Stimulated activated CD4-positive, alpha-beta T cell treated with anti-CD3 and anti-CD28 coated beads, Interleukin-1b, Interleukin-23, amount 100 ng/mL, for 4 hours (primary cell): ENCODE data around the gene IGLL1.
A peak's percentile ranks its signal among the peaks of the same experiment; 100 is the strongest.
"Not testable (repeated sequence)": the region's sequence is repeated elsewhere in the genome, so short reads cannot be mapped to it uniquely, and the experiment has no call there.

ENCODE experiments used
- DNase-seq, 2 donors: peaks; one replicate each; pipeline ENCODE4 v3.0.0-alpha.2; 2020; ENCODE audit warnings: low read depth in 2 of 2

The IGLL1 gene

DNA sequence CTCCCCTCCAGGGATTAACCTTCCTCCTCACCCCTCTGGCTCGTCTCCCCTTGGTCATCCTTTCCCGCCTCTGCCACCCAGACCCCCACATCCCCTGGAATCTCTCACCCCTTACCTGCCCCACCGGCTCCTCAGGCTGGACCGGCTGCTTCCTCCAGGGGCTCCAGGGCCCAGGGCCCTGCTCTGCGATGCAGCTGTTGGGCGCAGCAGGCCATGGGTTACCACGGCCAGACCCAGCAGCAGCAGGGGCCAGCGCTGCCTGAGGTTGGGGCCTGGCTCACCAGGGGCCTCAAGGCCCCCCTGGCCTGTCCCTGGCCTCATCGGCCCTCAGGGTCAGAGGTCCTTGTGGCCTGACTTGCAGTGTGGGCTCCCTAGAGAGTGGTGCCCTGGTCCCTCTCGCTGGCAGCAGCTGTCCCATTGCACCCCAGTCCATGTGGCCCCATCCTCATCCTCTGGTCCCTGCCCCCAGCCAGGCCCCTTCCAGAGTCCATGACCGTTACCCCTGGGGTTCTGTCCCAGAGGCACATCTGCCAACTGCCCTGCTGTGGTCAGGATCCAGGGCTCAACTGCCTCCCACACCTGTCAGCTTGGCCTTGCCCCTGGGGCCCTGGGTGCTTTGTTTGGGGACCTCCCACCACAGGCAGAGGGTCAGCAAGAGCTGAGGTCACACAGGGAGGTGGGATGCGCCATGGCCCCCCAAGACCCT lies at the start of gene IGLL1:
Gene IGLL1, minus strand, starts transcription at position 421 of the 706 bp plus-strand sequence. Its CDS starts 100 bp downstream, at position 321.
- DNase-seq = no peak

DNA sequence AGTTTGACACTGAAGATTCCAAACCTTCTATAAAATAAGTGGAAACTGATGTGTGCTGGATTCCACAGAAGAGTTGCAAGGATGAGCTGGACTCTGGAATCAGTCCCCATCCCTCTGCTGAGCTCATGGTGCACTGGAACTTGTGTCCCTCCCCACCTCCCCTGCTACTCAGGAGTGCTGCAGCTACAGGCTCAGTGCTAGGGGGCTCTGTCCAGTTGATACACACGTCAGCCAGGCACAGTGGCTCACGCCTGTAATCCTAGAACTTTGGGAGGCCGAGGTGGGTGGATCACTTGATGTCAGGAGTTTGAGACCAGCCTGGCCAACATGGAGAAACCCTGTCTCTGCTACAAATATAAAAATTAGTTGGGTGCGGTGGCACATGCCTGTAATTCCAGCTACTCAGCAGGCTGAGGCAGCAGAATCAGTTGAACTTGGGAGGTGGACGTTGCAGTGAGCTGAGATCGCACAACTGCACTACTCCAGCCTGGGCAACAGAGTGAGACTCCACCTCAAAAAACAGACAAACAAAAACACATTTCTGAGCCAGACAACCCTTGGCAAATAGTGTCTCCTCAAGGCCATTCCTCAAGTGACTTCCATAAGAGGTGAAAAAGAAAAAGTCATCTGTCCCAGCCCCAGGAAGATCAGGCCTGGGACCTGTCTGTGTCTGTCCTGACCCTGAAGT lies 48.1 kb upstream of the IGLL1 start:
- not testable (repeated sequence) for DNase-seq

DNA sequence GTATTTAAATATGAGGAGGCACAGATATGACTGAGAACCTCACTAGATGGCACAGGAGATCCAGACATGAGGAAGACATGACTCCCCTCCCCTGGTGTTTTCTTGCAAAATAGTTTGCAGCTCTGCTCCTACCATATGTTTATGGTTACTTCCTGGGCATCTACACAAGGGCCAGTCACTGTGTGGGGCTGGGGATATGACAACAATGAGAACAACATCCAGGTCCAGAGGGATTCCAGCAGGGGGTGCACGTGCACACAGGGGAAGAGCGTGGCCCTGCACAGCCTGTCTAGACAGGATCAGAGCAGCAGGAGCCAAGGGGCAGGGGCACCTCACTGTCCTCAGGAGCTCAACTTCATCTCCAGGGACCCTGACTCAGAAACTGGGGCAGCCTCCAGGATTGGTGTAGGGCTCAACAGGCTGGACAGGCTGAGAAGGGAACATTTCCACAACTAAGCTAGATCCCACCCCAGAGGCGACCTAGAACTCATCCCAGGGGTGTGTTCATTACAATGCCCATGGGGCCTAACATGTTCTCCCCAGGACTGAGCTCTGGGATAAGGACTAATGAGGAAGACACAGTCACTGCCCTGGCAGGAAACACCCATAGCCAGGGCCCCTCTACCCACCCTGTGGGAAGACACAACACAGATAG lies 47.4 kb upstream of the IGLL1 start:
- peak; percentile 31 to 32 for DNase-seq

DNA sequence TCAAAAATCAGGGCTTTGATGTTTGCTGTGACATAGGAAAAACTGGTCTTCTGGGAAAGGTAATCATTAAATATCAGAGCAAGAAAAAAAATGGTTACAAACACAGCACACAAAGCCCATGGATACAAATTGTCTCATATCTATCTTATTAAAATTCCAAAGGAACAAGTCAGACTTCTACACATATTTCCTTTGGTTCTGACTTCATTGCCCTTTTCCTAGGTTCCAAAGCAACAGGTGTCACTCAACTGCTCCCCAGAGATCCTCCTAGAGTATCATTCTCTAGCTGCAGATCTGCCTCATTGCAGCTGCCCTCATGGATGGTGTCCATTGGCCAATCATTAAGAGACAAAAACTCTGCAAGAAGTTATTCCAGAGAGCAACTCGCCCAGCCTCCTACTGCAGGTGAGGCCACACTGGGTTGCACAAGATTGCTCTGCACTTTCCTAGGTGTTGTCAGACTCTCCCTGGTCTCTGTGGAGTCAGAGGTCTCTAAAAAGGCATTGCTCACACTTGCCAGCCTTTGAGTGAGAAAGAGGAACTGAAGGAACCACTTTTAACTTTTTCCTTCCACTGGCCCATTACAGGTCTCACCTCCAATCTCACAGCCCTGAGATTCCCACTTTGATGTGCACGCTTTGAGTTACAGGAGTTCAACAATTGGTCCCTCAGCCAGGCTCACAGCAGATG lies 46.3 kb upstream of the IGLL1 start:
- DNase-seq = no peak

DNA sequence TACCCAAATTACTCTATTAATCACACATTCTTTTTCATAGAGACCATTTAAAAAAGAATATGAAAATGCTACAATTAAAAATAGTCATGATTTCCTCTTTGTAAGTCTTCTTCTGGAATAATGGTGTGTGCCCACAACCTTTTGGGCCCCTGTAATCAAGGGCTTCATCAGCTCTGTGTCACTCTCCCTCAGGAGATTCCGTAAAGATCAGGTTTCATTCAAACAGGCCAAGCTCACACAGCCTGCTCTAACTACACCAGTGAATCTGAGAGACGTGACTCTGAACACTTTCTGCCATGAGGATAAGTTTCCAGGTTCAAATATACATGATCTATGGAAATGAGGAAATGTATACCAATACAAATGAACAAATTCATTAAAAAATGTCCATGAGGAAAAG lies 42.5 kb upstream of the IGLL1 start:
- no peak for DNase-seq

DNA sequence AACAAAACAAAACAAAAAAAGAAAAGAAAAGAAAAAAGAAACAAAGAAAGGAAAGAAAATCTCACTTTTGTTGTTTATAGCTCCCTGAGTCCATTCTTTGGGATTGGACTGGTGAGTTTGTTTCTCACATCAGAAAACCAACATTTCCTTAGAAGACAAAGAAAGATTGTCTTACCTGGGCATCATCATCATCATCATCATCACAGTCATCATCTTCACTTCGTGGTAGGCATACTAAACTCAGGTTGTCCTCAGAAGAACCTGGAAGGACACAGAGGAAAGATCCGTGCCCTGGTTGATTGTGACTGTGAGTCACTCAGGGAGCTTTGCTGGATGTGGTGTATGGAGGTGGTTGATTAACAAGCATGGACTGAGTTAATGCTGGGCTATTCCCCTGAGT lies 41.8 kb upstream of the IGLL1 start:
- not testable (repeated sequence) for DNase-seq

DNA sequence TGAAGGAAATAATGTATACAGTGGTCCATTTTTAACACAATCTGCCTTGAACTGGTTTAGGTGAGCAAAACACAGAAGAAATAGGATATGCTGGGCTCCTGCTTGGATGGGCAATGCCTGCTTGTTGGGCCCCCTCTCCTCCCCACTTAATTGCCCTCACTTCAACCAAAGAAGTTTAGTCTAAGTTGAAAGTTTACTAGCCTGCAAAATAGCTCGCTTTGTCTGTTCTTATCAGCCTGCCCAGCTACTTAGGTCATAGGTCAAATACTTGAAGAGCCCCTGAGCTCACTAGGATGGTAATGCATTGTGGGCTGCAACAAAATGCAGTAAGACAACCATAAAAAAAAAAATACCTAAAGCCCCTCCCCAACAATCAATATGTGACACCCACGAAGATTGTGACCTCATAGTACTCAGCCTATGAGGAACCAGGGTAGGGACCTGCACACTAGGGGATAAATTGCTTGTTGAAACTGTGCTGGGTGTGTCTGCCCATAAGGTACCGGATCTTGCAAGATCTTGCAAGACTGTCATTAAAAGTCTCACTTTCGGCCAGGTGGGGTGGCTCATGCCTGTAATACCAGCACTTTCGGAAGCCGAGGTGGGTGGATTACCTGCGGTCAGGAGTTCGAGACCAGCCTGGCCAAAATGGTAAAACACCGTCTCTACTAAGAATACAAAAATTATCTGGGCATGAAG lies 41.1 kb upstream of the IGLL1 start:
- DNase-seq = no peak

DNA sequence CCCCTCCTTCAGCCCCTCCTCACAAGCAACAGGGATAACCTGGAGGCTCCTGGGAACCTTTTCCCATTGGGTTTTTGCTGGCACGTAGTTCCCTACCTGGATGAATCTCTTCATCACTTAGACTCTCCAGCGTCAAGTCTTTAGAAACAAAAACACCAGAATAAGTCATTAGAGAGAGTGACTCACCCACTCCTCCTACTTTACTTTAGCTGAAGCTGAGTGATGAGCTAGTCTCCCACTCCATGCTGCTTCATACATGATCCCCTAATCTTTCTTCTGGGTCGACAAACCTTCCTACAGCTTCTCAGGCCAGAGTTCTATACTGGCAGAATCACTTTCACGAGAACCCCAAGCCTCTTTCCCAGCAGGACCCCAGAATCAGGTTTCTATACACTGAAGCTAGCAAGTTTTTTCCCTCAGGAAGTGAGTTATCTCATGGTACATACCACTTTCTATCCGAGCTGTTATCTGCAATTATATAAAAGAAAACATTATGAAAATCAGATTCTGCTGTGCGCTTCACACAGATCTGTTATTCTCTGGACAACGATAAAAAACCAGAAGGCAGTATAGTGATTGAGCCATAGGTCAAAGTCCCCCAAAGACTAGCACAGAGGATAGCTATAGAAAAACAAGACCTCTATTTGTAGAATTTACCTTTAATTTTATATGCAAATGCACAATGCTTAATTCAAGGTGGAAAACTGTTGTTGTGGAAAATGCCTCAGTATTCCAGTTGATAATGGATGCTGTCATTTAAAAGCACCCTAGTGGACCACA lies 33.3 kb upstream of the IGLL1 start:
- no peak for DNase-seq

DNA sequence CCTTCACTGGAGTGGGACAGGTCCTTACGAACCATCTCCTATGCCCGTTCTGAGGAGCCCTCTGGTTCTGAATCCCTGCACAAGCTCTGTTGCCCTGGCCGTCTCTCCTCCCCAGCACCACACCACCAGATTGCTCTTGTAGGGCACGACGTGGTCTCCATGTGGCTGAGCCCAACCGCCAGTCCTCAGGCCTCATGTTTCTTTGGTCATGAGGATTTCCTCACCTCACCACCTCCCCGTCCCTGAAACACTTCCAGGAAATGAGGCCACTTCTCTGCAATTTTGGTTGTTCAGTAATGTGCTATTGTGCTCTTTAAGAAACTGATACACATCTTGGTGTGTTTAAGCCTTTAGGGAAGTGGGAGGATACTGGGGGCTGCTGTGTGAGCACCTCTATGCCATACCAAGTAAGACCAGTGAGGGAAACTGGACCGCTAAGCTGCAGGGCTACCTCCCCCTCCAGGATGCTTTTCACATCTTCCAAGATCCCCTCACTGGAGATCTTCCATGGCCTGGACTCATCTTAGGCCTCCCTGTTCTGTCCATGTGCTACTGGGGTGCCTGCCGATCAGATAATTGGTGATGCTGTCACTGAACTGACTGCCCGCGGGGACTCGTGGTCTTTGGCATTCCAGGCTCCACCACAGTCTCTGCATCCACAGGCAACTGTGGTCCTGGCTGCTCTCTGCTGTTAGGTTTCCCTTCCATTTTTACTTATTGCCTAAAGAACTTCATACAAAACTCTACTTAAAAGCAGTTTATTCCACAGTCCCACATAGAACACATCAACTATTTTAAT lies 30.1 kb upstream of the IGLL1 start:
- DNase-seq = no peak

DNA sequence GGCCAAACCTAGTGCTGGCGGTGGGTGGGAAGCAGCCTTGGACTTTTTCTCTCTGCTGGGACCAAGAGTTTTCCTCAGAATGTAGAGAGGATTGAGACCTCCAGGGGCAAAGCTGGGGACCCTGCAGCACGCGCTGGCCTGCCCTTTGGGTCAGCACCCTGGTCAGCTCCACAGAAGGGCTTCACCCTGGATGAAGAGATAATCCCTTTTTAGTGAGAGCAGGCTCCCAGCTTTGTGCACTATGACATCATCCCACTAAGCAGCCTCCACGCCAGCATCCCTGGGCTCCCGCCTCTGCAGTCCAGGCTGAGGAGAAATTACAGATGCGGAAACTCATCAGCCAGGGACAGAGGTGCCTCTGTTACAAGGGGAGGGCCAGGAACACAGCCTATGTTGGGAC lies 28.5 kb upstream of the IGLL1 start:
- DNase-seq = no peak

DNA sequence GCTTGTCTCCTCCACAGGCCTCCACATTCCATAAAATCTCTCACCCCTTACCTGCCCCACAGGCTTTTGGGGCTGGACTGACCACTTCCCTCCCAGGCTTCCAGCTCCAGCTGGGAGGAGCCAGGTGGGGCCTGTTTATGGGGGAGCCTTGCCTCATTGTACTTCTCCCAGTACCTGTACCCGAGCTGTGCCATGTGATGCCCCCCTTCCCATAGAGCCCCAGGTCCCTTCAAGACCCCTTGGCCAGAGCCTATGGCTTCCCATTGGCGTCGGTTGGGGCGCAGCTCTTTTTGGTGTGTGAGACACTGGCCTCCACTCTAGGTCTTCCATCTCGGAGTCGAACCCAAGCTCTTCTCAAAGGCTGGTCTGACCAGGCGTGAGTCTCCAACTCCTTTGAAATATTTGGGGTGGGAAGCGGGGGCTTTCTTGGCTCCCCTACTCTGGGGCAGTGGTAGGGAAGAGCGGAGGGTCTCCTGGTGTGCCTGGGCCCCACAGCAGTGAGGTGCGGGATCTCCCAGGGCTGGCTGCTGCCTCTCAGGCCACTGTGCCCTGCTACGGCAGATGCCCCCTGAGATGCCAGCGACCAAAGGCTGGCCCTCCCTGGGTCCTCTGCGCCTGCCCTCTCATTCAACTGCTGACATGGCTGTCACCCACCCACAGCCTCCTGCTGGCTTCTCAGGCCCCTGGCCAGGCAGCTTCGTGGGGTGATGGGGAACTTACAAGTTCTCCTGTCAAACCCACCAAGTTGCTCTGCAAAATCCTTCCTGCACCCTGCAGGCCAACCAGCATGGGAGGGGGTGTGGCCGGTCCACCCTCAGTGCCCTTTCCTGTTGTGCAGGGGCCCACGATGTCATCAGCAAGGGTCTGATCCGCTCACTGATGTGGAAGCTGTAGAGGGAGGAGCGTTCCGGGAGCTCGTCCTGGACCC lies 26.4 kb upstream of the IGLL1 start:
- DNase-seq = no peak

DNA sequence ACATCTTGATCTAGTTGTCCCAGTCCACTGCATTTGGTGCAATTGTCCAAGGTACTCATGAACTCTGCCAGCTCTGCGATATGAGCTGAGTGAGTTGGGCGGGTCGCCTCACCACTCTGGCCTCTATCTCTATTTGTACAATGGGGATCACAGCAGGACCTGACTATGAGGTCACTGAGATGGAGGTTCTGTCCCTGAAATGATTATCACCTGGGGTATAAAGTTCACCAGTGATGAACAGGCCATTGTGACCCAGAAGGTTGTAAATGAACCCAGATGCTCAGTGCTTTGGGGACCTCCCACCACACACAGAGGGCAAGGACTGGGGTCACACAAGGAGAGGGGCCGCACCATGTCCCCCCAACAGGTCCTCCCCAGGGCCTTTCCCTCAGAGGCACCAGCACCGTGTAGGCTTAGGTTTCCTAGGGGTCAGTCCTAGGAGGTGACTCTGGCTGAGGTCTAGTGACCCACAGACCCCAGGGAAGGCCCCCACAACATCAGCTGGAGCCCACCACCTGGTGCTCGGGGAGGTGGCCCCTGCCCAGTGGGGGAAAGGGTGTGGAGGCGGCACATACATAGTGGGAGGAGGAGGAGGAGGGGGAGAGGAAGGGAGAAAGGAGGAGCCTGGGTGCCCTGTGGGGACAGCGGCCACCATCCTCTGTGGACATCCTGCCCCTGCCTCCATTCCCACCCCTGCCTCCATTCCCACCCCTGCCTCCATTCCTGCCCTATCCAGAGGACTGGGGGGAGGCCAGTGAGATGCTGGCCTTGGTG lies 25.0 kb upstream of the IGLL1 start:
- no peak for DNase-seq

DNA sequence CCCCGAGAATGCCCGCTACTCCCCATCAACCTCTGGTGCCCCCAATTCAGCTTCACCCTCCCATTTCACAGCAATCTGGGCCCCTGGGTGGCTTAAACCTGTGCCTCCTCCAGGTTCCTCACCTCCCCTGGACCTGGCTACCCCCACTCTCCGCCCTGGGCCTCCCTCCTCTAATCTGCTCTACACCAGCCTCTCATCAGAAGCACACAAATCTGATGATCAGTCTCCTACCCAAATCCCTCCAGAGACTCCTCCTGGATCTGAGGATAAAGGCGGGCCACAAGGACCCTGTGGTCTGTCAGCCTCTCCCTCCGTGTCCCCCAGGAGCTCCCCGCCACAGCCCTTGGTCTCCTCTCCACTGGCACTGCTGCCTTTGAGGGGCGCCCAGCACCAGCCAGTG lies 23.2 kb upstream of the IGLL1 start:
- DNase-seq = no peak

DNA sequence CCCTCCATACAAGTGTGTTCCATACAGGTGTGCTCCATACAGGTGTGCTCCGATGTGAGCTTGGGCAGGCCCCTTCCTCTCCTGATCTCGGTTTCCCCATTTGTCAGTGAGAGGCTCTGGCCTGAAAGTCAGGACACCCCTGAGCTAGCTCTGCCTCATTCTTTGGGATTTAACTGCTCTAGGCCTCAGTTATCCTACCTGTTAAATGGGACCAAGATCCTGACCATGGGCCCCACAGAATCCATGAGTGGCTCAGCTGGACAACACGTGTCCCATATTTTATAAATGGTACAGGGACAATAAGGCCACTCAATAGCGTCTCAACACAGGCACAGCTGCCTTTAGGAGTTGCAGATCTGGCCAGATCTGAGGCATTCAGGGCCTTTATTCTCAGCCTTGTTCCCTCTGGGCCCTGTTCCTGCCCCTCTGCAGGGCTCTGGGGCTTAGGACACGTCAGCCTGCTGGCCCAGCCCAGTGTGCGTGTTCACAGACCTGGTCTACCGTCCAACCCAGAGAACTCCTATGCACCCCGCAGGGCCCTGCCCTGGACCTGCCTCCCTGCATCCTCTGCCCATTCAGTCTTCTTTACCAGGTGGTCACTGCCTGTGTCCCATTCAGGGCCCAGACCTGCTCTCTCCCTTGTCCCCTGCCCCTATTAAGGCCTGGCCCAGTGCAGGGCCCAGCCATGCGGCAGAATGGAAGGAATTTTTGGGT lies 18.9 kb upstream of the IGLL1 start:
- DNase-seq = no peak

DNA sequence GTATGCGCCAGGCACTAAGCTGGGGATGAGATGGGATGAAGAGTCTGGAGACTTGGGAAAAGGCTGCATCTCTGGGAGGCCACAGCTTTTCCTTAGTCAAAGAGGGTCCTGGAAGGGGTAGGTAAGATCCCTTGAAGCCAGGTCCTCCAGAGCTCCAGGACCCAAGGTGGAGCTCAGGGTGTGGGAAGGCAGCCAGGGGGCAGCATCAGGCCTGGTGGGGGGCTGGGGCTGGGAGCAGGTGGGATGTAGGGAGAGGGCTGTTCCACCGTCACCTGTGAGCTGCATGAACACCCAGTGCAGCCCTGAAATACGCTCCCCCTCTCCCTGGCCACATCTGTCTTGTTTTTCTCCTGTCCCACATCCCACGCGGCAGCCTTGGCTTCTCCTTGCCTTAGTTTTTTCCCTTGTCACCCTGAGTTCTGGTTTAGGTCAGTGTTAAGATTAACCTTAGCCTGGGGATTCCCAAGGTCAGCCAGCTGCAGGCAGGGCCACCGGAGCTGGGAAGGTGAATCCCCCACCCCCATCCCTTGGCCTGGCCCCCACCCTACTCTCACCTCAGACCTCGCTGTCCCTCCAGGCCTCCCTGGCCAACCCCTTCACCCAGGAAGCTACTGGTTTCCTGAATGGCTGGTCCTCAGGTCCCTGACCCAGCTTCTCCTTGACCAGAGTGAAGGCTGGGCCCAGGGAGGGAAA lies 17.6 kb upstream of the IGLL1 start:
- DNase-seq = not testable (repeated sequence)

DNA sequence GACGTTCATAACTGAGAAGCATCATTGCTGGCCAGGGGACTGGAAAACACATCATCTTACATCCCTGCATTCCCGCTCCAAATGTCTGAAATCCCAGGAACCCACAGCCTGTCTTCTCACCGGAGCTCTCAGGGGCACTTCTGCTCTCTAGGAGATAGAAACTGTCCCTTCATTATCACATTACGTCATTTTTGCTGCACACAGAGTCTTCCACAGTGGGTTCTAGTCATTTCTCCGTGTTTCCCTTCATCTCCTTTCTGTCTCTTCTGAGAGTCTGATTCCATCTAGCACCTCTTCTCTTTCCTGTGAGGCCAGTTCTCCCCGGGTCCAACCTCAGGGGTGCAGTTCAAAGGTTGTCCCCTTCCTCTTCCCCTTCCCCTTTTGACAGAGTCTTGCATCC lies 15.8 kb upstream of the IGLL1 start:
- DNase-seq = not testable (repeated sequence)

DNA sequence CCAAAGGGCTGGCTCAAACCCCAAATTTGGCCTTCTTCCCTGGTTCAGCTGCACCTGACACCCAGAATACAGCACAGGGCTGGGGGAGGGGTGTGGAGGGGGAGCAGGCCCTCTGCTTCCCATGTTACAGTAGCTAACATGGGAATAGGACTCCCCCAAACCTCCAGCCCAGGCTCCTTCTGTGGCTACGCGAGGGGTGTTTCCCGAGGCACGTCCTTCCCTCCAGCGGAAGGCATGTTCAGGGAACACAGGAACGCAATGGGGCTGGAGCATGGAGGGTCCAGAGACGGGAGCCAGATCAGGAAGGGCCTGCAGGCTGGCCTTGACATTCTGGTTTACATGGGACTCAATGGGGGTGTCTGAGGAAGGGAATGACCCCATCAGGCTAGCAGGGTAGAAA lies 11.8 kb upstream of the IGLL1 start:
- no peak for DNase-seq
